Thyroid gland (tissue), 4 donors: ENCODE measurements around the gene CHURC1.

Experiments used
- POLR2A ChIP-seq, 2 donors: fragments of 450-650 bp; IDR thresholded peaks; one replicate each; pipeline ENCODE4 v1.6.1; 2017; ENCODE audit warnings: antibody characterized with exemption in 2 of 2, mild to moderate bottlenecking in 2 of 2, moderate library complexity in 1 of 2
- TF ChIP-seq, protein P1 (sequence below), 6 experiments: fragments of 200-600 bp in 3 of 6; fragments of 450-650 bp in 3 of 6; sonication (generic) in 3 of 6; IDR thresholded peaks; one replicate each; pipeline ENCODE4 v1.5.1; 2016 to 2019; ENCODE audit warnings: antibody characterized with exemption in 6 of 6, mild to moderate bottlenecking in 2 of 6, inconsistent platforms in 1 of 6, moderate library complexity in 1 of 6

GRCh38 chr14:64865109-64865508 lies 49.1 kb upstream of the CHURC1 start:
- no peak for TF ChIP-seq POLR2A (IDR thresholded peaks at IDR 0.05)
- TF ChIP-seq, protein P1, sequence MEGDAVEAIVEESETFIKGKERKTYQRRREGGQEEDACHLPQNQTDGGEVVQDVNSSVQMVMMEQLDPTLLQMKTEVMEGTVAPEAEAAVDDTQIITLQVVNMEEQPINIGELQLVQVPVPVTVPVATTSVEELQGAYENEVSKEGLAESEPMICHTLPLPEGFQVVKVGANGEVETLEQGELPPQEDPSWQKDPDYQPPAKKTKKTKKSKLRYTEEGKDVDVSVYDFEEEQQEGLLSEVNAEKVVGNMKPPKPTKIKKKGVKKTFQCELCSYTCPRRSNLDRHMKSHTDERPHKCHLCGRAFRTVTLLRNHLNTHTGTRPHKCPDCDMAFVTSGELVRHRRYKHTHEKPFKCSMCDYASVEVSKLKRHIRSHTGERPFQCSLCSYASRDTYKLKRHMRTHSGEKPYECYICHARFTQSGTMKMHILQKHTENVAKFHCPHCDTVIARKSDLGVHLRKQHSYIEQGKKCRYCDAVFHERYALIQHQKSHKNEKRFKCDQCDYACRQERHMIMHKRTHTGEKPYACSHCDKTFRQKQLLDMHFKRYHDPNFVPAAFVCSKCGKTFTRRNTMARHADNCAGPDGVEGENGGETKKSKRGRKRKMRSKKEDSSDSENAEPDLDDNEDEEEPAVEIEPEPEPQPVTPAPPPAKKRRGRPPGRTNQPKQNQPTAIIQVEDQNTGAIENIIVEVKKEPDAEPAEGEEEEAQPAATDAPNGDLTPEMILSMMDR (IDR thresholded peaks at IDR 0.05): no peak
